PC-9 (cell line): ENCODE data around the gene PSTPIP1. TPM values are rescaled to one million over a fixed set of nuclear protein-coding genes. Genes with fewer than 3 reads are reported as not detected.

Source experiments
- BruUV-seq: library from RNA; stranded (reverse); fragments of 400-500 nt; replicated peaks from 2 replicates; lab custom pipeline; 2021; lab: Mats Ljungman, UMichigan
- CTCF ChIA-PET: fragments of 300-600 bp; sonication (Branson Sonifier 250); formaldehyde crosslinking; loops from one replicate; lab custom pipeline; 2022; ENCODE audit warnings: antibody characterized with exemption; lab: Charles Lee
- POLR2A ChIA-PET: fragments of 300-600 bp; sonication (Branson Sonifier 250); formaldehyde crosslinking; loops from one replicate; lab custom pipeline; 2022; ENCODE audit warnings: antibody characterized with exemption; ENCODE audit not compliant: unreplicated experiment; lab: Charles Lee
- DNase-seq, 2 experiments: peaks; one replicate each; pipeline versions ENCODE4 v3.0.0 to v3.0.0-alpha.2; 2015 to 2022; ENCODE audit warnings: mixed read lengths in 1 of 2
- H2AFZ ChIP-seq: fragments of 200-600 bp; sonication (generic); 2 replicates; pipeline ENCODE4 v1.8.1; 2017; ENCODE audit warnings: antibody characterized with exemption
- H3F3A ChIP-seq: fragments of 200-600 bp; sonication (generic); 2 replicates; pipeline ENCODE4 v1.8.1; 2017; ENCODE audit warnings: antibody characterized with exemption, mild to moderate bottlenecking, low read depth; ENCODE audit not compliant: insufficient read depth
- H3K27ac ChIP-seq: fragments of 200-600 bp; sonication (generic); 2 replicates; pipeline ENCODE4 v1.6.1; 2016; ENCODE audit warnings: mixed run types
- H3K27me3 ChIP-seq: fragments of 200-600 bp; sonication (generic); 2 replicates; pipeline ENCODE4 v1.6.1; 2016; ENCODE audit warnings: low read depth, mixed run types; ENCODE audit not compliant: insufficient read depth
- H3K36me3 ChIP-seq: fragments of 200-600 bp; sonication (generic); 2 replicates; pipeline ENCODE4 v1.6.1; 2016; ENCODE audit warnings: low read depth, mixed run types
- H3K4me1 ChIP-seq: fragments of 200-600 bp; sonication (generic); replicated peaks from 2 replicates; pipeline ENCODE4 v1.6.1; 2016; ENCODE audit warnings: mixed run types; ENCODE audit not compliant: insufficient read depth
- H3K4me2 ChIP-seq: fragments of 200-600 bp; sonication (generic); 2 replicates; pipeline ENCODE4 v1.6.1; 2017; ENCODE audit warnings: mixed run types
- H3K4me3 ChIP-seq: fragments of 200-600 bp; sonication (generic); 2 replicates; pipeline ENCODE4 v1.6.1; 2016; ENCODE audit warnings: mixed run types
- H3K79me2 ChIP-seq: fragments of 200-600 bp; sonication (generic); 2 replicates; pipeline ENCODE4 v1.6.1; 2017; ENCODE audit warnings: low read depth, mixed run types
- H3K9me2 ChIP-seq: fragments of 200-600 bp; sonication (generic); 2 replicates; pipeline ENCODE4 v1.8.1; 2017; ENCODE audit warnings: mild to moderate bottlenecking; ENCODE audit not compliant: insufficient read depth
- H3K9me3 ChIP-seq: fragments of 200-600 bp; sonication (generic); 2 replicates; pipeline ENCODE4 v1.8.1; 2016; ENCODE audit warnings: low read depth; ENCODE audit not compliant: insufficient read depth
- H4K20me1 ChIP-seq: fragments of 200-600 bp; sonication (generic); 2 replicates; pipeline ENCODE4 v1.8.1; 2017; ENCODE audit not compliant: insufficient read depth
- EZH2 ChIP-seq: fragments of 200-600 bp; sonication (generic); IDR thresholded peaks from 2 replicates; pipeline ENCODE4 v1.8.0; 2017; ENCODE audit warnings: antibody characterized with exemption, low read depth
- intact Hi-C: fragments of 100-400 bp; cut with micrococcal nuclease; formaldehyde crosslinking; loops from one replicate; pipeline ENCODE4 v1.10.0; 2022; ENCODE audit not compliant: unreplicated experiment
- total RNA-seq: library from RNA; stranded (reverse); gene quantifications from 2 replicates; pipeline ENCODE4 v1.2.3, GENCODE V29; 2021
- TF ChIP-seq, protein P1 (sequence below): fragments of 200-600 bp; sonication (generic); conservative IDR thresholded peaks from 2 replicates; pipeline ENCODE4 v1.6.1; 2017; ENCODE audit warnings: mixed run types, antibody characterized with exemption, mild to moderate bottlenecking, moderate library complexity

PSTPIP1 gene
- total RNA-seq, 1 experiment from 2014 or later = not detected

DNA sequence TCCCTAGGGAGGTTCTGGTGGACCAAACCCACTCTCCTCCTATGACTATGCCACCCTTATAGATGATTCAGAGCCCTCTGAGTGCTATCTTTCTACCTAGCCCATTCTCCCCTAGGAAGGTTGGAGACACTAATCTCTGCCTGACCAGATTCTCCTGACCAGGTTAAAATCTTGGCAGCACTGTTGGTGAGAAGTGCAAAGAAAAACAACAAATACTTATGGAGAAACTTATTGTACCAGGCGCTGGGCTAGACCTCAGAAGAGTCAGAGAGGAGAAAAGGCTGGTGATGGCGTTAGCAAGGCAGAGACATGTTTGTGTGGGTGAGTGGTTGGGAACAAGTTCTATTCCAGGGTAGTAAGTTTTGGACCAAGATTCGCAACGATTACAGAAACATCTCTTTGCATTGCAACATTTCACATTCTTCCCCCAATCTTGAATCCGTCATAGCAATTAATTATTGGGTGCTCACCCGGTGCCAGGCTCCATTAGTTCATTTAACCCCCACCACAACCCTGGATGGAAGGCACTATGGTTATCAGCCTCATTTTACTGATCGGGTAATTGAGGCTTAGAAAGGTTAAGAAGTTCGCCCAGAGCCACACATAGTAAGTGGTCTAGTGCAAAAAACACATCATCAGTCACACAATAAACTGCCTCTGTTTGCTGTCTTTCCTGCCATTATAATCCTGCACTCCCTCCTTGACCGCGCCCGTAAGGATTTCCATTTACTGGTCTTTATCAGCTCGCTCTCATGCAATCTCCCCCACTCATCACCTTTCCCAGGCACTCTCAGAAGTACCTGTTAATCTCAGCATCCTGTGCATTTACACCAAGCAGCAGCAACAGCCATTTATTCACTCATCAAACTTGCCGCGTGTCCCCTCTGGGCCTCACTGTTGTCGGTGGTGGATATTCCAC is 76.6 kb downstream of the PSTPIP1 start:
- Histone ChIP-seq H3K79me2 (peaks cover 34% of the 10 kb centered on the region), H3K4me2 (peak overlapping the region; percentile 52), H3K36me3 (no peaks in the 10 kb centered on the region), H3K27me3 (0 out of 2 replicates have a peak, but pooled peaks cover 3% of the 10 kb centered on the region), H2AFZ (peak overlapping the region; percentile 69), H3K9me3 (no peaks in the 10 kb centered on the region), H4K20me1 (no peaks in the 10 kb centered on the region), H3K27ac (no peak overlapping the region), H3K9me2 (no peaks in the 10 kb centered on the region), H3K4me1 (peaks cover 36% of the 10 kb centered on the region), H3F3A (peaks cover 22% of the 10 kb centered on the region), H3K4me3 (peak overlapping the region; percentile 88; the same call in 1 of the 2 replicates)
- intact Hi-C loops = no loop called here
- BruUV-seq = no TSS peak
- ChIA-PET POLR2A (interaction anchor here (0.6 to 0.8 kb wide), 5 partner anchors 9 to 1085 kb away, joined by 3 to 6 read pairs (median 4); no protein-coding TSS in a partner anchor), CTCF (no interaction called here)
- TF ChIP-seq, protein P1, sequence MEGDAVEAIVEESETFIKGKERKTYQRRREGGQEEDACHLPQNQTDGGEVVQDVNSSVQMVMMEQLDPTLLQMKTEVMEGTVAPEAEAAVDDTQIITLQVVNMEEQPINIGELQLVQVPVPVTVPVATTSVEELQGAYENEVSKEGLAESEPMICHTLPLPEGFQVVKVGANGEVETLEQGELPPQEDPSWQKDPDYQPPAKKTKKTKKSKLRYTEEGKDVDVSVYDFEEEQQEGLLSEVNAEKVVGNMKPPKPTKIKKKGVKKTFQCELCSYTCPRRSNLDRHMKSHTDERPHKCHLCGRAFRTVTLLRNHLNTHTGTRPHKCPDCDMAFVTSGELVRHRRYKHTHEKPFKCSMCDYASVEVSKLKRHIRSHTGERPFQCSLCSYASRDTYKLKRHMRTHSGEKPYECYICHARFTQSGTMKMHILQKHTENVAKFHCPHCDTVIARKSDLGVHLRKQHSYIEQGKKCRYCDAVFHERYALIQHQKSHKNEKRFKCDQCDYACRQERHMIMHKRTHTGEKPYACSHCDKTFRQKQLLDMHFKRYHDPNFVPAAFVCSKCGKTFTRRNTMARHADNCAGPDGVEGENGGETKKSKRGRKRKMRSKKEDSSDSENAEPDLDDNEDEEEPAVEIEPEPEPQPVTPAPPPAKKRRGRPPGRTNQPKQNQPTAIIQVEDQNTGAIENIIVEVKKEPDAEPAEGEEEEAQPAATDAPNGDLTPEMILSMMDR = no peak
- TF ChIP-seq EZH2 = no peak
- DNase-seq = no peak

DNA sequence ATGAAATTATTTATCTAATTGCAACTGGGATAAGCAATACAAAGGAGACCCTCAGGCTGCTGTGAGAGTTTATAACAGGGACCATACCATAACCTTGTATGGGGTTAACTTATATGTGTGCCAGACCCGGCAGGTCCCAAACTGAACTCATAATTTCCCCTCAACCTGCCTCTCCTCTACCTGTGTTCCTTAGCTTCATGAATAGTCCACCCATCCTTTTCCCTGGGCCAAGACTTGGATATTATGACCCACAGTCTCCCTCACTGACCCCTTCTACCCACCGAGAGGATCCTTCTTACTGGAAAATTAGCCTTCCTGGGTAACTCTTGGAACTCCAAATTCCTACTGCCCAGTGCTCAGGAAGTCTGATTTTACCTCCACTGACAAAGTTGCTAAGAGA is 79.4 kb downstream of the PSTPIP1 start:
- ChIA-PET CTCF (no interaction called here), POLR2A (no interaction called here)
- BruUV-seq = no TSS peak
- DNase-seq = no peak
- no peak overlapping the region for H2AFZ ChIP-seq
- peaks cover 9% of the 10 kb centered on the region for H3K4me1 ChIP-seq
- intact Hi-C loops = no loop called here
- H3K9me2 ChIP-seq = no peaks in the 10 kb centered on the region
- H3K27ac ChIP-seq = no peak overlapping the region
- no peaks in the 10 kb centered on the region for H3K36me3 ChIP-seq
- TF ChIP-seq, protein P1 = no peak
- TF ChIP-seq EZH2 = no peak
- no peaks in the 10 kb centered on the region for H3F3A ChIP-seq
- H3K4me2 ChIP-seq = no peak overlapping the region
- no peak overlapping the region for H3K4me3 ChIP-seq
- H3K79me2 ChIP-seq = peaks cover 11% of the 10 kb centered on the region
- no peaks in the 10 kb centered on the region for H4K20me1 ChIP-seq
- 0 out of 2 replicates have a peak, but pooled peaks cover 4% of the 10 kb centered on the region for H3K27me3 ChIP-seq
- no peaks in the 10 kb centered on the region for H3K9me3 ChIP-seq

DNA sequence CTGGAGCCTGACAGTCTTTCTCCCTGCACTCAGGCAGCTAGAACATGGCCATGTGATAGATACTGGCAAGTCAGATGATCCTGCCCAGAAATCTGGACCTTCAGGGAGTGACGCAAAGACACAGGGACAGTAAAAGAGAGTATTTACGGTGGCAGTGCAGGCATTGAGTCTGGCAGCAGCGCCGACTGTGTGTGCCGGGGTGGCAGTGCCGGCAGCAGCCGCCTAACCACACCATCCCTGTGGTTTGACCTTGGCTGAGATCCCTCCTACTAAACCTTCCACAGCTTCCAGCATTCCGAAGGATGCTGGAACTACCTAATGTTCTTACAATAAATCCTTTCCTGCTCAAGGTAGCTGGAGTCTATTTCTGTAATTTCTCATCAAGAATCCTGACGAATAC is 80.6 kb downstream of the PSTPIP1 start:
- peak; percentile 37 to 49 for DNase-seq
- BruUV-seq = no TSS peak

More for the DNA sequence above, 80.6 kb downstream of the PSTPIP1 start:
- no peaks in the 10 kb centered on the region for H3K79me2 ChIP-seq
- TF ChIP-seq EZH2 = no peak
- TF ChIP-seq, protein P1 = no peak
- H3K36me3 ChIP-seq = no peaks in the 10 kb centered on the region
- H2AFZ ChIP-seq = no peak overlapping the region
- no peak overlapping the region for H3K4me2 ChIP-seq
- no peak overlapping the region for H3K4me3 ChIP-seq
- ChIA-PET POLR2A (interaction anchor here (0.6 kb wide), 1 partner anchor 170 kb away, joined by 3 read pairs; no protein-coding TSS in a partner anchor), CTCF (no interaction called here)
- no peaks in the 10 kb centered on the region for H3K9me2 ChIP-seq
- no peaks in the 10 kb centered on the region for H4K20me1 ChIP-seq
- H3K4me1 ChIP-seq = peaks cover 4% of the 10 kb centered on the region; the same call in 1 of the 2 replicates
- H3F3A ChIP-seq = no peaks in the 10 kb centered on the region
- H3K9me3 ChIP-seq = no peaks in the 10 kb centered on the region
- H3K27me3 ChIP-seq = 0 out of 2 replicates have a peak, but pooled peaks cover 4% of the 10 kb centered on the region
- intact Hi-C loops = no loop called here
- H3K27ac ChIP-seq = no peak overlapping the region
